IgD-negative memory B cell (primary cell): ENCODE results near the gene HCST. TPM values are rescaled to one million over a fixed set of nuclear protein-coding genes. Genes with fewer than 3 reads are reported as not detected.
A peak's percentile ranks its signal among the peaks of the same experiment; 100 is the strongest.

Experiments used
- H3K27ac Mint-ChIP-seq, 3 donors: one replicate each; pipeline ENCODE4 v1.8.0; 2020 to 2022; ENCODE audit warnings: mild to moderate bottlenecking in 3 of 3, mixed read lengths in 3 of 3, moderate library complexity in 1 of 3
- H3K27me3 Mint-ChIP-seq: one replicate; pipeline ENCODE4 v1.8.0; 2021; ENCODE audit warnings: mixed read lengths
- H3K36me3 Mint-ChIP-seq: one replicate; pipeline ENCODE4 v1.8.0; 2020; ENCODE audit warnings: mild to moderate bottlenecking, mixed read lengths
- H3K4me1 Mint-ChIP-seq, 3 donors: one replicate each; pipeline ENCODE4 v1.8.0; 2020 to 2022; ENCODE audit warnings: mixed read lengths in 3 of 3, mild to moderate bottlenecking in 1 of 3
- H3K4me3 Mint-ChIP-seq, 4 donors: one replicate each; pipeline ENCODE4 v1.8.0; 2020 to 2022; ENCODE audit warnings: mild to moderate bottlenecking in 4 of 4, mixed read lengths in 4 of 4, moderate library complexity in 3 of 4
- H3K9me3 Mint-ChIP-seq, 3 donors: one replicate each; pipeline ENCODE4 v1.8.0; 2020 to 2021; ENCODE audit warnings: mixed read lengths in 3 of 3, mild to moderate bottlenecking in 1 of 3
- polyA plus RNA-seq: library from polyadenylated mRNA; unstranded; fragments of 300-500 nt; fragmentation: Illumina TruSeq; gene quantifications from one replicate; pipeline ENCODE4 v1.2.3, GENCODE V29; 2021

Gene HCST
- polyA plus RNA-seq, 1 donor from 2014 or later, result 118 TPM

DNA sequence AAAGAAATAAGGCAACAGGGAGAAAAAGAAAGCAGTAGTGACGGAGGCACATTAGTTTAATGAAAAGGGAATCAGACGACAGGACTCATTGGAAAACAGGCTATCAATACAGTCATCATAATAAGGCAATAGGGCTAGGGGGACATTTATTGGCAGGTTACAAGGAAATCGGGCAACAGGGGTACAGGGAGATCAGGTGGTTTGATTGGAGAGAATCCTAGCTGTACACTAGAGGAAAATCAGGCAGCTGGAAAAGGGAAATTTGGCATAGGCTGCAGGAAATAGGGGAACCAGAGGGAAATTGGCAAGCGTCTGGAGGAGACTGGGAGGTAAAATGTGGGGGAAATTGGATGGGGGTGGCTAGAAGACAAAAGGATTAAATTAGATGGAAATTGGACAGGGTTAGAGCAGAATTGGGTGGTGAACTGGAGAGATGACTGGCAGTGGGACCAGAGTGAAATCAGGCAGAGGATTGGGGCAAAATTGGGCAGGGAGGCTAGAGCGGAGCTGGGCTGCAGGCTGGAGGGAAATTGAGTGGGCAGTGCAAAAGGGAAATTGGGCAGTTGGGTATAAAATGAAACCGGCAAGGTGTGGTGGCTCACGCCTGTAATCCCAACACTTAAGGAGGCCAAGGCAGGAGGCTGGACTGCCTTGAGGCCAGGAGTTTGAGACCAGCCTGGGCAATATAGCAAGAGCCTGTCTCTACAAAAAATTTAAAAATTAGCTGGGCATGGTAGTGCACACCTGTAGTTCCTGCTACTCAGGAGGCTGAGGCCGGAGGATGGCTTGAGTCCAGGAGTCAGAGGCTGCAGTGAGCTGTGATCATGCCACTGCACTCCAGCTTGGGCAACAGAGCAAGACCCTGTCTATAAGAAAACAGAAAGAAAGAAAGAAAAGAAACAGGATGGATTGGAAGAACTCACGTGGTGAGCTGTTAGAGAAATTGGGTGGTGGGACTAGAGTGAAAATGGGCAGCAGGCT is 41.3 kb downstream of the HCST start:
- Mint-ChIP-seq H3K4me1 (peaks cover 0 to 7% (median 5%) of the 10 kb centered on the region in 3 donors), H3K27ac (peak overlapping the region in 2 of 3 donors; percentile 54 to 60), H3K4me3 (no peak overlapping the region), H3K36me3 (no peaks in the 10 kb centered on the region), H3K9me3 (no peaks in the 10 kb centered on the region), H3K27me3 (peaks cover 3% of the 10 kb centered on the region)

DNA sequence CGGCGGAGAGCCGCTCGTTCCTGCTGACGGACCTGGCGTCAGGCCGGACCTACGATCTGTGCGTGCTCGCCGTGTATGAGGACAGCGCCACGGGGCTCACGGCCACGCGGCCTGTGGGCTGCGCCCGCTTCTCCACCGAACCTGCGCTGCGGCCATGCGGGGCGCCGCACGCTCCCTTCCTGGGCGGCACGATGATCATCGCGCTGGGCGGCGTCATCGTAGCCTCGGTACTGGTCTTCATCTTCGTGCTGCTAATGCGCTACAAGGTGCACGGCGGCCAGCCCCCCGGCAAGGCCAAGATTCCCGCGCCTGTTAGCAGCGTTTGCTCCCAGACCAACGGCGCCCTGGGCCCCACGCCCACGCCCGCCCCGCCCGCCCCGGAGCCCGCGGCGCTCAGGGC is 42.2 kb downstream of the HCST start:
- peaks cover 0 to 4% (median 3%) of the 10 kb centered on the region in 3 donors for H3K4me1 Mint-ChIP-seq
- no peaks in the 10 kb centered on the region for H3K36me3 Mint-ChIP-seq
- no peaks in the 10 kb centered on the region for H3K9me3 Mint-ChIP-seq
- no peaks in the 10 kb centered on the region for H3K27me3 Mint-ChIP-seq
- H3K27ac Mint-ChIP-seq, result no peak overlapping the region
- H3K4me3 Mint-ChIP-seq, result no peak overlapping the region

DNA sequence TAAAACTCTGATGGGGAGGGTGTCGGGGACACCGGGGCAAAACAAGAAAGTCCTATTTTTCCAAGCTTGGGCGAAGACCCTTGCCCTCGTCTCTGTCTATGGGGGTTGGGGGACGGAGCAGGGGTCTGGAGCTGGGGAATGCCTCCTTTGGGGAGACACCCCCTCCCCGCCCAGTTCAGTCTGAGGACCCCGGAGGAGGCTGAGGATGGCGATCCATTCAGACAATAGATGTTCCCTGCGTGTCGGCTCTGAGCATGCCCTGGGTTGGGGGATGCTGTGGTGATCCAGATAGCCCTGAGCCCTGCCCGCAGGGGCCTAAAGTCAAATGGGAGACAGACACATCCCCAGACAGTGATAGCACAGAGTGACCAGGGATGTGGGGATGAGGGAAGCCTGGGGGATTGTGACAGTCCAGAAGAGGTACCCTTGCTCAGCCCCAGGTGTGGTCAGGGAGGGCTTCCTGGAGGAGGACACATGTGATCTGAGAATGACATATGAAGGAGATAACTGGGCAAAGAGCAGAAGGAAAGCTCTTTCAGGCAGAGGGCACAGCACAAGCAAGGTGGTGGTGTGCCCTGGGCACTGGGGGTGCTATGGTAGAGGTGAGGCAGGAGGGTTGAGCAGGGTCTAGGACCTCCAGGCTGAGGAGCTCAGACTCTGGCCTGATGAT is 42.9 kb downstream of the HCST start:
- Mint-ChIP-seq H3K9me3 (no peaks in the 10 kb centered on the region), H3K4me1 (peaks cover 0 to 4% (median 3%) of the 10 kb centered on the region in 3 donors), H3K36me3 (no peaks in the 10 kb centered on the region), H3K27ac (peak overlapping the region in 1 of 3 donors; percentile 76), H3K4me3 (no peak overlapping the region), H3K27me3 (no peaks in the 10 kb centered on the region)

DNA sequence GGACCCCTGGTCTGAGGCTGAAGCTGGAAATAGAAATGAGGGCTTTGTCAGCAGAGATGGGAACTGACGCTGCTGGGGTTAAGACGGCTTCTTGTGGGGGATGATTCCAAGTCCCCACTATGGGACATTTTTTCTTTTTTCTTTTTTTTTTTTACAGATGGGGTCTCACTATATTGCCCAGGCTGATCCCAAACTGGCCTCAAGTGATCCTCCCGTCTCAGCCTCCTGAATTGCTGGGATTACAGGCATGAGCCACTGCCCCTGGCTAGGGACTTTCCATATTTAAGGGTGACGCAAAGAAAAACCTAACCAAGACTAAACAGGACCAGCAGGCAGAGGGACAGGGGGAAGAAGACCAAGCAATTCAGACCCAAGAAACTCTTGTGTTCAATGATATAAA is 43.9 kb downstream of the HCST start:
- Mint-ChIP-seq H3K4me3 (peak overlapping the region in 1 of 4 donors; percentile 30), H3K4me1 (peaks cover 0 to 3% (median 1%) of the 10 kb centered on the region in 3 donors), H3K36me3 (no peaks in the 10 kb centered on the region), H3K27ac (peak overlapping the region in 2 of 3 donors; percentile 31 to 78), H3K27me3 (no peaks in the 10 kb centered on the region), H3K9me3 (no peaks in the 10 kb centered on the region)

DNA sequence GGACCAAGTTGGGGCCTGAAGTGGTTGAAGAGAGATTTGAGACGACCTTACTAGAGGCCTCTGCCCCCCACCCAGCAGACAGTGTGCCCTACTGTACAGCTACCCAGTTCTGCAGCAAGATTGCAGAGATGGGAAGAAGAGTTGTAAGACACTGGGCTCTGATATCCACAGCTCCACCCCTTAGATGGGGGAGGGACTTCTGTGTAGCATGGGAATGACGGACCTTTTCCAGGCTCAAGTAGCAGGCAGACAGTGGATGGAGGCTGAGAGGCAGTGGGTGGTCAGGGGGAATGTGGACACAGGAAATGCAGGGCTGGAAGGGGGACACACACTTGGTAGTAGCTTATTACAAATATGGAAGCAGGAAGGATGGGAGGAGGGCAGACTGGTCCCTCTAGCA is 46.8 kb downstream of the HCST start:
- H3K4me1 Mint-ChIP-seq, result peaks cover 9 to 13% (median 10%) of the 10 kb centered on the region in 3 donors
- no peak overlapping the region for H3K4me3 Mint-ChIP-seq
- H3K36me3 Mint-ChIP-seq, result no peaks in the 10 kb centered on the region
- peak overlapping the region in 2 of 3 donors; percentile 39 to 45 for H3K27ac Mint-ChIP-seq
- peaks cover 1% of the 10 kb centered on the region for H3K27me3 Mint-ChIP-seq
- H3K9me3 Mint-ChIP-seq, result no peaks in the 10 kb centered on the region

Other genes starting within 250 kb of the HCST start
- gene UPK1A, start 236.0 kb upstream of the HCST start, polyA plus RNA-seq, result not detected
- gene ZBTB32, start 198.0 kb upstream of the HCST start, polyA plus RNA-seq, result 31.6 TPM
- 2.7 TPM for gene KMT2B, start 184.5 kb upstream of the HCST start, polyA plus RNA-seq
- 140 TPM for gene IGFLR1, start 160.1 kb upstream of the HCST start, polyA plus RNA-seq
- gene U2AF1L4, start 157.1 kb upstream of the HCST start, polyA plus RNA-seq, result 74.8 TPM
- gene PSENEN, start 156.9 kb upstream of the HCST start, polyA plus RNA-seq, result 85.0 TPM
- 8.2 TPM for gene LIN37, start 154.0 kb upstream of the HCST start, polyA plus RNA-seq
- gene HSPB6, start 145.5 kb upstream of the HCST start, polyA plus RNA-seq, result not detected
- 7.3 TPM for gene PROSER3, start 144.4 kb upstream of the HCST start, polyA plus RNA-seq
- gene ARHGAP33, start 127.0 kb upstream of the HCST start, polyA plus RNA-seq, result not detected
- not detected for gene PRODH2, start 89.7 kb upstream of the HCST start, polyA plus RNA-seq
- gene NPHS1, start 50.0 kb upstream of the HCST start, polyA plus RNA-seq, result not detected
- not detected for gene KIRREL2, start 45.6 kb upstream of the HCST start, polyA plus RNA-seq
- not detected for gene APLP1, start 34.0 kb upstream of the HCST start, polyA plus RNA-seq
- gene NFKBID, start 2.0 kb upstream of the HCST start, polyA plus RNA-seq, result 28.6 TPM
- 13.7 TPM for gene TYROBP, start 5.8 kb downstream of the HCST start, polyA plus RNA-seq
- gene LRFN3, start 33.8 kb downstream of the HCST start, polyA plus RNA-seq, result 0.15 TPM
- 53.7 TPM for gene SDHAF1, start 92.7 kb downstream of the HCST start, polyA plus RNA-seq
- gene SYNE4, start 106.3 kb downstream of the HCST start, polyA plus RNA-seq, result not detected
- gene ALKBH6, start 111.7 kb downstream of the HCST start, polyA plus RNA-seq, result 15.7 TPM
- 0.23 TPM for gene CLIP3, start 130.3 kb downstream of the HCST start, polyA plus RNA-seq
- 5.6 TPM for gene THAP8, start 151.8 kb downstream of the HCST start, polyA plus RNA-seq
- gene WDR62, start 152.4 kb downstream of the HCST start, polyA plus RNA-seq, result 0.81 TPM
- not detected for gene OVOL3, start 208.6 kb downstream of the HCST start, polyA plus RNA-seq
- 144 TPM for gene POLR2I, start 212.3 kb downstream of the HCST start, polyA plus RNA-seq
- 269 TPM for gene TBCB, start 212.9 kb downstream of the HCST start, polyA plus RNA-seq
- gene CAPNS1, start 237.5 kb downstream of the HCST start, polyA plus RNA-seq, result 139 TPM
- not detected for gene COX7A1, start 249.9 kb downstream of the HCST start, polyA plus RNA-seq